ENCODE measurements around the gene MIEN1.
"Not testable (repeated sequence)": the region's sequence is repeated elsewhere in the genome, so short reads cannot be mapped to it uniquely, and the experiment has no call there.

Gene MIEN1

GRCh38 chr17:39772415-39772814, 42.1 kb upstream of the MIEN1 start:
- no peaks in the 10 kb centered on the region for H3K4me1 ChIP-seq (ENCODE audit: insufficient read depth, insufficient read length)

GRCh38 chr17:39769974-39770587, 39.7 kb upstream of the MIEN1 start:
- Histone ChIP-seq H3K9ac (ENCODE audit: insufficient read length, low read depth) (no peak overlapping the region), H3K36me3 (ENCODE audit: insufficient read depth, insufficient read length, low read length) (no peaks in the 10 kb centered on the region), H3K4me1 (ENCODE audit: insufficient read depth, insufficient read length) (no peaks in the 10 kb centered on the region), H3K27me3 (ENCODE audit: insufficient read depth, insufficient read length) (no peaks in the 10 kb centered on the region), H3K4me3 (ENCODE audit: insufficient read length, low read depth) (no peak overlapping the region), H3K9me3 (ENCODE audit: insufficient read depth, low read length) (peaks cover 14% of the 10 kb centered on the region)
- no peak for DNase-seq (ENCODE audit: low read depth, low spot score)
- no peak for TF ChIP-seq YY1 (IDR thresholded peaks at IDR 0.05; ENCODE audit: insufficient read depth, insufficient read length)
- TF ChIP-seq ZNF274 (IDR thresholded peaks at IDR 0.05; ENCODE audit: low read depth, low read length), result no peak
- TF ChIP-seq SUZ12 (IDR thresholded peaks at IDR 0.05; ENCODE audit: extremely low read depth, insufficient read depth, insufficient read length), result no peak

More at GRCh38 chr17:39772415-39772814, 42.1 kb upstream of the MIEN1 start:
- Histone ChIP-seq H3K27me3 (ENCODE audit: insufficient read depth, insufficient read length) (no peaks in the 10 kb centered on the region), H3K36me3 (ENCODE audit: insufficient read depth, insufficient read length, low read length) (no peaks in the 10 kb centered on the region), H3K9ac (ENCODE audit: insufficient read length, low read depth) (no peak overlapping the region), H3K9me3 (ENCODE audit: insufficient read depth, low read length) (no peaks in the 10 kb centered on the region), H3K4me3 (ENCODE audit: insufficient read length, low read depth) (no peak overlapping the region)
- TF ChIP-seq YY1 (IDR thresholded peaks at IDR 0.05; ENCODE audit: insufficient read depth, insufficient read length) (no peak), SUZ12 (IDR thresholded peaks at IDR 0.05; ENCODE audit: extremely low read depth, insufficient read depth, insufficient read length) (no peak), ZNF274 (IDR thresholded peaks at IDR 0.05; ENCODE audit: low read depth, low read length) (no peak)
- no peak for DNase-seq (ENCODE audit: low read depth, low spot score)

- no peak for DNase-seq (ENCODE audit: low read depth, low spot score)
- peaks cover 14% of the 10 kb centered on the region for H3K9me3 ChIP-seq (ENCODE audit: insufficient read depth, low read length)
- no peaks in the 10 kb centered on the region for H3K4me1 ChIP-seq (ENCODE audit: insufficient read depth, insufficient read length)
- H3K9ac ChIP-seq (ENCODE audit: insufficient read length, low read depth), result no peak overlapping the region
- no peaks in the 10 kb centered on the region for H3K36me3 ChIP-seq (ENCODE audit: insufficient read depth, insufficient read length, low read length)
- no peak overlapping the region for H3K4me3 ChIP-seq (ENCODE audit: insufficient read length, low read depth)
- no peak for TF ChIP-seq YY1 (IDR thresholded peaks at IDR 0.05; ENCODE audit: insufficient read depth, insufficient read length)
- TF ChIP-seq SUZ12 (IDR thresholded peaks at IDR 0.05; ENCODE audit: extremely low read depth, insufficient read depth, insufficient read length), result no peak
- TF ChIP-seq ZNF274 (IDR thresholded peaks at IDR 0.05; ENCODE audit: low read depth, low read length), result no peak
- no peaks in the 10 kb centered on the region for H3K27me3 ChIP-seq (ENCODE audit: insufficient read depth, insufficient read length)
Observed at GRCh38 chr17:39767147-39767546, 36.8 kb upstream of the MIEN1 start.

- H3K4me1 ChIP-seq (ENCODE audit: insufficient read depth, insufficient read length), result no peaks in the 10 kb centered on the region
- H3K9me3 ChIP-seq (ENCODE audit: insufficient read depth, low read length), result peaks cover 14% of the 10 kb centered on the region
- DNase-seq (ENCODE audit: low read depth, low spot score), result no peak
- H3K36me3 ChIP-seq (ENCODE audit: insufficient read depth, insufficient read length, low read length), result no peaks in the 10 kb centered on the region
- no peak for TF ChIP-seq YY1 (IDR thresholded peaks at IDR 0.05; ENCODE audit: insufficient read depth, insufficient read length)
- TF ChIP-seq SUZ12 (IDR thresholded peaks at IDR 0.05; ENCODE audit: extremely low read depth, insufficient read depth, insufficient read length), result no peak
- peak; percentile 48; the same call in 1 of the 2 replicates for TF ChIP-seq ZNF274 (IDR thresholded peaks at IDR 0.05; ENCODE audit: low read depth, low read length)
- no peak overlapping the region for H3K4me3 ChIP-seq (ENCODE audit: insufficient read length, low read depth)
- H3K27me3 ChIP-seq (ENCODE audit: insufficient read depth, insufficient read length), result no peaks in the 10 kb centered on the region
- no peak overlapping the region for H3K9ac ChIP-seq (ENCODE audit: insufficient read length, low read depth)
Observed at GRCh38 chr17:39765766-39766165, 35.4 kb upstream of the MIEN1 start.

- Histone ChIP-seq H3K27me3 (ENCODE audit: insufficient read depth, insufficient read length) (no peaks in the 10 kb centered on the region), H3K4me1 (ENCODE audit: insufficient read depth, insufficient read length) (no peaks in the 10 kb centered on the region), H3K9ac (ENCODE audit: insufficient read length, low read depth) (no peak overlapping the region), H3K9me3 (ENCODE audit: insufficient read depth, low read length) (peaks cover 14% of the 10 kb centered on the region), H3K36me3 (ENCODE audit: insufficient read depth, insufficient read length, low read length) (no peaks in the 10 kb centered on the region), H3K4me3 (ENCODE audit: insufficient read length, low read depth) (no peak overlapping the region)
- TF ChIP-seq YY1 (IDR thresholded peaks at IDR 0.05; ENCODE audit: insufficient read depth, insufficient read length) (no peak), ZNF274 (IDR thresholded peaks at IDR 0.05; ENCODE audit: low read depth, low read length) (no peak), SUZ12 (IDR thresholded peaks at IDR 0.05; ENCODE audit: extremely low read depth, insufficient read depth, insufficient read length) (no peak)
- no peak for DNase-seq (ENCODE audit: low read depth, low spot score)
Observed at GRCh38 chr17:39765175-39765574, 34.8 kb upstream of the MIEN1 start.

GRCh38 chr17:39764171-39764570, 33.8 kb upstream of the MIEN1 start:
- not testable (repeated sequence) for H3K4me3 ChIP-seq (ENCODE audit: insufficient read length, low read depth); H3K4me1 ChIP-seq (ENCODE audit: insufficient read depth, insufficient read length); H3K27me3 ChIP-seq (ENCODE audit: insufficient read depth, insufficient read length); H3K9ac ChIP-seq (ENCODE audit: insufficient read length, low read depth); H3K36me3 ChIP-seq (ENCODE audit: insufficient read depth, insufficient read length, low read length); DNase-seq (ENCODE audit: low read depth, low spot score)
- peaks cover 14% of the 10 kb centered on the region for H3K9me3 ChIP-seq (ENCODE audit: insufficient read depth, low read length)

- DNase-seq (ENCODE audit: low read depth, low spot score), result no peak
- Histone ChIP-seq H3K9ac (ENCODE audit: insufficient read length, low read depth) (no peak overlapping the region), H3K9me3 (ENCODE audit: insufficient read depth, low read length) (peaks cover 14% of the 10 kb centered on the region), H3K4me1 (ENCODE audit: insufficient read depth, insufficient read length) (no peaks in the 10 kb centered on the region), H3K4me3 (ENCODE audit: insufficient read length, low read depth) (no peak overlapping the region), H3K27me3 (ENCODE audit: insufficient read depth, insufficient read length) (no peaks in the 10 kb centered on the region), H3K36me3 (ENCODE audit: insufficient read depth, insufficient read length, low read length) (no peaks in the 10 kb centered on the region)
- TF ChIP-seq YY1 (IDR thresholded peaks at IDR 0.05; ENCODE audit: insufficient read depth, insufficient read length), result no peak
- no peak for TF ChIP-seq ZNF274 (IDR thresholded peaks at IDR 0.05; ENCODE audit: low read depth, low read length)
- no peak for TF ChIP-seq SUZ12 (IDR thresholded peaks at IDR 0.05; ENCODE audit: extremely low read depth, insufficient read depth, insufficient read length)
Observed at GRCh38 chr17:39763051-39763820, 32.9 kb upstream of the MIEN1 start.
